IMR-90 (cell line): ENCODE results near the gene FAAP20. TPM values are rescaled to one million over a fixed set of nuclear protein-coding genes. Genes with fewer than 3 reads are reported as not detected.

Experiments
- ATAC-seq: fragments of 200-7000 bp; cut with Tn5 transposase; 2 replicates; pipeline ENCODE4 v1.9.1; 2020; ENCODE audit warnings: low read depth, mild to moderate bottlenecking, moderate library complexity
- BruUV-seq: library from RNA; stranded (reverse); fragments of 400-500 nt; replicated peaks from 2 replicates; lab custom pipeline; 2021; lab: Mats Ljungman, UMichigan
- CTCF ChIA-PET: fragments of 300-600 bp; formaldehyde crosslinking; extraction: SDS; loops from one replicate; lab custom pipeline; 2021; ENCODE audit warnings: antibody characterized with exemption; lab: Yijun Ruan, JAX
- POLR2A ChIA-PET: fragments of 300-600 bp; sonication (Branson Sonifier 250); formaldehyde crosslinking; loops from one replicate; lab custom pipeline; 2022; ENCODE audit warnings: antibody characterized with exemption; ENCODE audit not compliant: unreplicated experiment; lab: Charles Lee
- DNase-seq: peaks from one replicate; pipeline ENCODE4 v3.0.0; 2013
- H2AFZ ChIP-seq: replicated peaks from 2 replicates; pipeline ENCODE3; 2013; ENCODE audit warnings: low read length, mild to moderate bottlenecking; ENCODE audit not compliant: poor library complexity
- H2AK5ac ChIP-seq: 2 replicates; pipeline ENCODE4 v1.6.1; 2013; ENCODE audit warnings: low read depth, low read length, inconsistent platforms
- H2AK9ac ChIP-seq: replicated peaks from 2 replicates; pipeline ENCODE3; 2013; ENCODE audit warnings: mild to moderate bottlenecking, low read depth, low read length, moderate library complexity; ENCODE audit not compliant: poor library complexity
- H2BK120ac ChIP-seq: 2 replicates; pipeline ENCODE4 v1.6.1; 2013; ENCODE audit warnings: low read depth, low read length, inconsistent platforms
- H2BK15ac ChIP-seq: 3 replicates; pipeline ENCODE4 v1.6.1; 2013; ENCODE audit warnings: low read depth, low read length, inconsistent platforms
- H2BK20ac ChIP-seq: 2 replicates; pipeline ENCODE4 v1.6.1; 2013; ENCODE audit warnings: low read depth, mild to moderate bottlenecking, inconsistent platforms, low read length, moderate library complexity
- H2BK5ac ChIP-seq: 2 replicates; pipeline ENCODE4 v1.6.1; 2013; ENCODE audit warnings: mild to moderate bottlenecking, low read depth, low read length, inconsistent platforms; ENCODE audit not compliant: poor library complexity, severe bottlenecking
- H3K14ac ChIP-seq: replicated peaks from 2 replicates; pipeline ENCODE4 v1.6.1; 2013; ENCODE audit warnings: low read depth, low read length, inconsistent platforms
- H3K18ac ChIP-seq: 2 replicates; pipeline ENCODE4 v1.6.1; 2013; ENCODE audit warnings: low read depth, low read length, control low read depth
- H3K23ac ChIP-seq: 2 replicates; pipeline ENCODE4 v1.6.1; 2013; ENCODE audit warnings: low read depth, low read length, inconsistent platforms
- H3K27ac ChIP-seq: 2 replicates; pipeline ENCODE4 v1.5.1; 2013; ENCODE audit warnings: mild to moderate bottlenecking, control low read depth, low read length; ENCODE audit not compliant: insufficient read depth
- H3K27me3 ChIP-seq: 2 replicates; pipeline ENCODE4 v1.6.1; 2013; ENCODE audit warnings: low read length; ENCODE audit not compliant: control insufficient read depth, insufficient read depth
- H3K36me3 ChIP-seq: 2 replicates; pipeline ENCODE4 v1.6.1; 2013; ENCODE audit warnings: low read length, mixed read lengths; ENCODE audit not compliant: control insufficient read depth, insufficient read depth
- H3K4ac ChIP-seq: 2 replicates; pipeline ENCODE4 v1.6.1; 2013; ENCODE audit warnings: low read depth, low read length, inconsistent platforms
- H3K4me1 ChIP-seq: 2 replicates; pipeline ENCODE4 v1.6.1; 2013; ENCODE audit warnings: low read length, mixed read lengths; ENCODE audit not compliant: control insufficient read depth, insufficient read depth
- H3K4me2 ChIP-seq: 2 replicates; pipeline ENCODE4 v1.6.1; 2013; ENCODE audit warnings: low read depth, mild to moderate bottlenecking, control low read depth, low read length, moderate library complexity
- H3K4me3 ChIP-seq: 2 replicates; pipeline ENCODE4 v1.5.1; 2013; ENCODE audit warnings: low read depth, mild to moderate bottlenecking, control low read depth, low read length, moderate library complexity; ENCODE audit not compliant: insufficient read depth
- H3K56ac ChIP-seq: 2 replicates; pipeline ENCODE4 v1.6.1; 2013; ENCODE audit warnings: low read length, inconsistent platforms; ENCODE audit not compliant: insufficient read depth; ENCODE audit errors: extremely low read depth
- H3K79me1 ChIP-seq, 2 experiments: 2 replicates each; pipeline ENCODE4 v1.6.1; 2013; ENCODE audit warnings: low read length in 2 of 2, inconsistent platforms in 1 of 2, low read depth in 1 of 2
- H3K9ac ChIP-seq: 2 replicates; pipeline ENCODE4 v1.6.1; 2013; ENCODE audit warnings: low read depth, low read length, control low read depth
- H3K9me1 ChIP-seq: 2 replicates; pipeline ENCODE4 v1.6.1; 2013; ENCODE audit warnings: low read length, inconsistent platforms; ENCODE audit not compliant: insufficient read depth
- H3K9me3 ChIP-seq: 2 replicates; pipeline ENCODE4 v1.6.1; 2013; ENCODE audit warnings: low read length; ENCODE audit not compliant: control insufficient read depth, insufficient read depth
- H4K20me1 ChIP-seq: 2 replicates; pipeline ENCODE4 v1.6.1; 2013; ENCODE audit warnings: low read length, inconsistent platforms; ENCODE audit not compliant: insufficient read depth
- H4K5ac ChIP-seq: 2 replicates; pipeline ENCODE4 v1.6.1; 2013; ENCODE audit warnings: mild to moderate bottlenecking, low read depth, low read length, control low read depth
- H4K8ac ChIP-seq, 2 experiments: 2 replicates each; pipeline ENCODE4 v1.6.1; 2013; ENCODE audit warnings: low read depth in 2 of 2, low read length in 2 of 2, control low read depth in 1 of 2, inconsistent platforms in 1 of 2
- H4K91ac ChIP-seq: 2 replicates; pipeline ENCODE4 v1.6.1; 2013; ENCODE audit warnings: low read depth, low read length, inconsistent platforms; ENCODE audit not compliant: insufficient read depth
- ELK1 ChIP-seq: fragments of 150-350 bp; IDR thresholded peaks from 2 replicates; pipeline ENCODE4 v1.6.1; 2016; ENCODE audit warnings: low read depth, mild to moderate bottlenecking, low read length, moderate library complexity, borderline replicate concordance
- FOS ChIP-seq: fragments of 150-350 bp; IDR thresholded peaks from 2 replicates; pipeline ENCODE4 v1.6.1; 2016; ENCODE audit warnings: low read depth, low read length
- MAZ ChIP-seq: IDR thresholded peaks from 2 replicates; pipeline ENCODE4 v1.6.1; 2012; ENCODE audit warnings: low read depth, mild to moderate bottlenecking, low read length, improper control_type of control experiment, moderate library complexity, borderline replicate concordance
- MXI1 ChIP-seq: IDR thresholded peaks from 2 replicates; pipeline ENCODE4 v1.6.1; 2012; ENCODE audit warnings: low read depth, mild to moderate bottlenecking, low read length, moderate library complexity, borderline replicate concordance
- NFE2L2 ChIP-seq: fragments of 150-350 bp; IDR thresholded peaks from 2 replicates; pipeline ENCODE4 v1.6.1; 2016; ENCODE audit warnings: low read depth, mild to moderate bottlenecking, low read length
- POLR2A ChIP-seq: IDR thresholded peaks from 2 replicates; pipeline ENCODE4 v1.6.1; 2012; ENCODE audit warnings: mild to moderate bottlenecking, low read depth, low read length
- RAD21 ChIP-seq: IDR thresholded peaks from 2 replicates; pipeline ENCODE4 v1.6.1; 2012; ENCODE audit warnings: low read length, improper control_type of control experiment
- WGBS, 2 experiments: methylation state at CpG; one replicate each; pipeline versions ENCODE4 v1.1.5 to v1.1.7; 2013; ENCODE audit warnings: missing lambda C conversion rate in 2 of 2; ENCODE audit not compliant: insufficient read length in 1 of 2; ENCODE audit errors: extremely low coverage in 2 of 2; 5-methylcytosine and 5-hydroxymethylcytosine counted together
- dilution Hi-C: fragments of 300-500 bp; cut with HindIII; formaldehyde crosslinking; loops from one replicate; pipeline ENCODE4 v1.14.3; 2018; ENCODE audit warnings: low sequenced_read_pairs; ENCODE audit not compliant: unreplicated experiment
- in situ Hi-C: fragments of 300-500 bp; cut with MboI; formaldehyde crosslinking; loops from 3 replicates; pipeline ENCODE4 v1.14.3; 2019; ENCODE audit warnings: low sequenced_read_pairs, inconsistent platforms, mixed read lengths
- intact Hi-C: fragments of 100-400 bp; cut with micrococcal nuclease; formaldehyde crosslinking; loops from 2 replicates; pipeline ENCODE4 v1.10.0; 2022
- polyA plus RNA-seq, 3 experiments: library from polyadenylated mRNA; depleted of rRNA; stranded (reverse); fragments of >200 nt; gene quantifications; 2 replicates each; pipeline ENCODE4 v1.2.3, GENCODE V29; 2012; ENCODE audit warnings: low replicate concordance in 1 of 3
- total RNA-seq: library from RNA; depleted of rRNA; stranded (reverse); fragments of >200 nt; gene quantifications from 2 replicates; pipeline ENCODE4 v1.2.3, GENCODE V29; 2012

FAAP20 gene
- total and polyA plus RNA-seq, 2 of the 4 experiments (the other 2 are of a cell fraction): 6.5 to 31.5 TPM

- intact Hi-C loops: no loop called here
- no peak overlapping the region for H3K4me2 ChIP-seq
- H2BK5ac ChIP-seq: no peak overlapping the region
- no peaks in the 10 kb centered on the region for H3K9me1 ChIP-seq
- no peak overlapping the region for H3K4ac ChIP-seq
- no peaks in the 10 kb centered on the region for H3K36me3 ChIP-seq
- no peak overlapping the region for H3K27ac ChIP-seq
- H3K14ac ChIP-seq: no peak overlapping the region
- dilution Hi-C loops: no loop called here
- H3K4me1 ChIP-seq: no peaks in the 10 kb centered on the region
- in situ Hi-C loops: no loop called here
- H2BK120ac ChIP-seq: no peak overlapping the region
- no peak overlapping the region for H2AK5ac ChIP-seq
- WGBS, 2 experiments: 79% methylated on average over 12 of the region's 19 CpGs; no CpG with 5 or more reads in 1 of the 2 experiments
- DNase-seq (no peak), ATAC-seq (no peak)
- no peak overlapping the region for H3K56ac ChIP-seq
- BruUV-seq: no TSS peak
- H2AFZ ChIP-seq: no peak overlapping the region
- no peaks in the 10 kb centered on the region for H3K9me3 ChIP-seq
- H3K27me3 ChIP-seq: peaks cover 2% of the 10 kb centered on the region; the same call in 1 of the 2 replicates
- H4K5ac ChIP-seq: no peak overlapping the region
- no peaks in the 10 kb centered on the region for H4K20me1 ChIP-seq
- no peak overlapping the region for H3K4me3 ChIP-seq
- CTCF ChIA-PET: no interaction called here
- no peak overlapping the region for H2BK15ac ChIP-seq
- POLR2A ChIA-PET: no interaction called here
- H3K79me1 ChIP-seq: no peaks in the 10 kb centered on the region
- no peak overlapping the region for H3K9ac ChIP-seq
- TF ChIP-seq NFE2L2: no peak
- no peak for TF ChIP-seq POLR2A
- no peak for TF ChIP-seq ELK1
- no peak for TF ChIP-seq MXI1
- TF ChIP-seq FOS: no peak
- no peak for TF ChIP-seq MAZ
- no peak for TF ChIP-seq RAD21
- no peak overlapping the region for H4K91ac ChIP-seq
- no peak overlapping the region for H2AK9ac ChIP-seq
- H2BK20ac ChIP-seq: no peak overlapping the region
- H3K23ac ChIP-seq: no peak overlapping the region
- H3K18ac ChIP-seq: no peak overlapping the region
- no peak overlapping the region for H4K8ac ChIP-seq
Observed at GRCh38 chr1:2145946-2146835, 48.4 kb downstream of the FAAP20 start.
